ENCODE measurements around the gene GRM4.
A peak's percentile ranks its signal among the peaks of the same experiment; 100 is the strongest.

The GRM4 gene

GRCh38 chr6:34143196-34143883 is 2.5 kb downstream of the GRM4 start:
- H3F3A ChIP-seq (ENCODE audit: insufficient read depth, low read length), result no peaks in the 10 kb centered on the region
- no peaks in the 10 kb centered on the region for H3K9me3 ChIP-seq (replicated peaks; ENCODE audit: insufficient read depth, low read length)
- no peaks in the 10 kb centered on the region for H3K36me3 ChIP-seq (replicated peaks; ENCODE audit: insufficient read depth, low read length)
- H4K20me1 ChIP-seq (ENCODE audit: insufficient read depth, low read length), result no peaks in the 10 kb centered on the region
- TF ChIP-seq EZH2phosphoT487 (IDR thresholded peaks at IDR 0.05; ENCODE audit: low read length), result no peak
- TF ChIP-seq CTCF (IDR thresholded peaks at IDR 0.05; ENCODE audit: low read length), result no peak
- TF ChIP-seq EZH2 (optimal IDR thresholded peaks at IDR 0.05; ENCODE audit: low read depth, low read length), result no peak
- H3K4me1 ChIP-seq (ENCODE audit: low read length), result no peaks in the 10 kb centered on the region
- H3K79me2 ChIP-seq (ENCODE audit: low read length), result no peaks in the 10 kb centered on the region
- no peak overlapping the region for H3K4me2 ChIP-seq (ENCODE audit: low read depth, low read length)
- H3K27me3 ChIP-seq (replicated peaks; ENCODE audit: insufficient read depth, low read length), result peaks cover 77% of the 10 kb centered on the region
- no peak overlapping the region for H3K4me3 ChIP-seq (ENCODE audit: low read length)
- no peak for DNase-seq
- no peak overlapping the region for H3K27ac ChIP-seq (ENCODE audit: low read length)
- H2AFZ ChIP-seq (ENCODE audit: low read length), result no peak overlapping the region
- no peak overlapping the region for H3K9ac ChIP-seq (ENCODE audit: low read length)
- no peaks in the 10 kb centered on the region for H3K9me2 ChIP-seq (replicated peaks; ENCODE audit: insufficient read depth, low read length)

DNA sequence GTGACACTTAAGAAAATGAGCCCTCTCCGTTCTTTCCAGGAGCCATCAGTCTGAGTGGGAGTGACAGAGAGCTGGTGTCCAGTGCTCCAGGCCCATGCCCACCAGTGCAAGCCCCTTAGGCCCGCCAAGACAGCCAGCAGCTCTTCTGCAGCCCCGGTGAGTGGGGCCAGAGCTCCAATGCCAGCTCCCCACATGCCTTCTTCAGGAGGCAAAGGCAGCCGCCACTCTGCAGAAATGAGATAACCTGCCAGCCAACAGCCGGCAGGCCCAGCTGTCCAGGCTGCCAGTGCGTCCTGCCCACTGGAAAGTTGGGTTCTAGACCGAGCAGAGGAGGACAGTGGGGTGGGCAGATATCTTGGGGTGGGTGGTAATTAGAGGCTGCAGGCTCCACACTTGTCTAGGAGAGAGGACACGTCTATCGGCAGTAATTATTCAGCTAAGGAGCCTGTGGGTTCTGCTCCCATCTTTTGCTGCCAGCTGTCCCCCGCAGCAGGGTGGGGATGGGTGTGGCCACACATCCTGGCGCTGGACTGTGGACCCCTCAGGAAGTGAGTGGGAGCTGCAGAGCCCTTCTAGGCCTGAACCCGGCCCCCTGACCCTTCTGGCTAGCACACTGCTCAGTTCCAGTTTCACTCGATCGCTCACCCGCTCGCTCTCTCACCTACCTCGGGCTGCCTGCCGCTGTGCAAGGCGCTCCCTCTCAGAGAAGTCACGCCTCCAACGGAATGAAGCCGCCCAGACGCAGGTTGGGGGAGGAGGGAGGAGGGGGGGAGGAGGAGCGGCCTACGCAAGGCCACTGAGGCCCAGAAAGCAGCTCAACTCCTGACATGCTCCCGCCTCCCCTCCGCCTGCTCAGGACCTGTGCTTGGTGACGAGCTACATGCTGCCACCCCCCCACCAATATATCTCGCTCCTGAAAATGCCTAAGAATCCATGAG is 3.6 kb downstream of the GRM4 start:
- no peaks in the 10 kb centered on the region for H3K4me1 ChIP-seq (ENCODE audit: low read length)
- peak overlapping the region; percentile 27; the same call in 1 of the 2 replicates for H3K4me2 ChIP-seq (ENCODE audit: low read depth, low read length)

GRCh38 chr6:34140075-34140474 is 5.8 kb downstream of the GRM4 start:
- Histone ChIP-seq H4K20me1 (ENCODE audit: insufficient read depth, low read length) (no peaks in the 10 kb centered on the region), H3F3A (ENCODE audit: insufficient read depth, low read length) (no peaks in the 10 kb centered on the region), H3K4me1 (ENCODE audit: low read length) (no peaks in the 10 kb centered on the region), H3K4me2 (ENCODE audit: low read depth, low read length) (no peak overlapping the region), H2AFZ (ENCODE audit: low read length) (no peak overlapping the region), H3K4me3 (ENCODE audit: low read length) (no peak overlapping the region), H3K9ac (ENCODE audit: low read length) (no peak overlapping the region), H3K79me2 (ENCODE audit: low read length) (no peaks in the 10 kb centered on the region), H3K27ac (ENCODE audit: low read length) (no peak overlapping the region), H3K36me3 (replicated peaks; ENCODE audit: insufficient read depth, low read length) (no peaks in the 10 kb centered on the region), H3K27me3 (replicated peaks; ENCODE audit: insufficient read depth, low read length) (peaks cover 87% of the 10 kb centered on the region), H3K9me3 (replicated peaks; ENCODE audit: insufficient read depth, low read length) (no peaks in the 10 kb centered on the region), H3K9me2 (replicated peaks; ENCODE audit: insufficient read depth, low read length) (no peaks in the 10 kb centered on the region)
- no peak for TF ChIP-seq EZH2 (optimal IDR thresholded peaks at IDR 0.05; ENCODE audit: low read depth, low read length)
- DNase-seq, result no peak

More for the DNA sequence above, 3.6 kb downstream of the GRM4 start:
- Histone ChIP-seq H3K27ac (ENCODE audit: low read length) (no peak overlapping the region), H3K9ac (ENCODE audit: low read length) (no peak overlapping the region), H3K79me2 (ENCODE audit: low read length) (no peaks in the 10 kb centered on the region), H3K4me3 (ENCODE audit: low read length) (no peak overlapping the region), H3F3A (ENCODE audit: insufficient read depth, low read length) (no peaks in the 10 kb centered on the region), H3K27me3 (replicated peaks; ENCODE audit: insufficient read depth, low read length) (peaks cover 87% of the 10 kb centered on the region), H2AFZ (ENCODE audit: low read length) (no peak overlapping the region), H3K36me3 (replicated peaks; ENCODE audit: insufficient read depth, low read length) (no peaks in the 10 kb centered on the region), H4K20me1 (ENCODE audit: insufficient read depth, low read length) (no peaks in the 10 kb centered on the region), H3K9me3 (replicated peaks; ENCODE audit: insufficient read depth, low read length) (no peaks in the 10 kb centered on the region), H3K9me2 (replicated peaks; ENCODE audit: insufficient read depth, low read length) (no peaks in the 10 kb centered on the region)
- no peak for TF ChIP-seq EZH2 (optimal IDR thresholded peaks at IDR 0.05; ENCODE audit: low read depth, low read length)
- TF ChIP-seq EZH2phosphoT487 (IDR thresholded peaks at IDR 0.05; ENCODE audit: low read length), result no peak
- TF ChIP-seq CTCF (IDR thresholded peaks at IDR 0.05; ENCODE audit: low read length), result no peak
- peak; percentile 50 for DNase-seq
